Osteoblast (primary cell): ENCODE data around the gene ITGB2. TPM values are rescaled to one million over a fixed set of nuclear protein-coding genes. Genes with fewer than 3 reads are reported as not detected.
A peak's percentile ranks its signal among the peaks of the same experiment; 100 is the strongest.

Source experiments
- DNase-seq: peaks from one replicate; pipeline ENCODE4 v3.0.0; 2011; ENCODE audit warnings: low spot score, mixed read lengths; ENCODE audit not compliant: insufficient read length; ENCODE audit errors: missing footprints
- H2AFZ ChIP-seq: 2 replicates; pipeline ENCODE4 v1.6.0; 2011; ENCODE audit warnings: mild to moderate bottlenecking, low read length
- H3K27ac ChIP-seq: 2 replicates; pipeline ENCODE4 v1.5.1; 2011; ENCODE audit warnings: mild to moderate bottlenecking, low read depth, low read length, moderate library complexity
- H3K27me3 ChIP-seq: 2 replicates; pipeline ENCODE4 v1.6.0; 2012; ENCODE audit warnings: mild to moderate bottlenecking, control low read depth, inconsistent platforms, low read length, moderate library complexity; ENCODE audit not compliant: insufficient read depth
- H3K36me3 ChIP-seq: 2 replicates; pipeline ENCODE4 v1.5.1; 2011; ENCODE audit warnings: mild to moderate bottlenecking, low read length, control low read depth, moderate library complexity; ENCODE audit not compliant: insufficient read depth
- H3K4me1 ChIP-seq: 2 replicates; pipeline ENCODE4 v1.5.1; 2011; ENCODE audit warnings: mild to moderate bottlenecking, low read length, control low read depth, moderate library complexity; ENCODE audit not compliant: insufficient read depth
- H3K4me2 ChIP-seq: 2 replicates; pipeline ENCODE4 v1.6.0; 2011; ENCODE audit warnings: mild to moderate bottlenecking, low read length; ENCODE audit not compliant: insufficient read depth
- H3K4me3 ChIP-seq: fragments of 200-600 bp; sonication (generic); 3 replicates; pipeline ENCODE4 v1.5.1; 2012; ENCODE audit warnings: mild to moderate bottlenecking, low read length, inconsistent platforms; ENCODE audit not compliant: insufficient read depth
- H3K79me2 ChIP-seq: 2 replicates; pipeline ENCODE4 v1.6.0; 2012; ENCODE audit warnings: mild to moderate bottlenecking, low read length, control low read depth, inconsistent platforms; ENCODE audit not compliant: insufficient read depth
- H3K9me3 ChIP-seq: 2 replicates; pipeline ENCODE4 v1.5.1; 2011; ENCODE audit warnings: low read depth, low read length, control low read depth
- H4K20me1 ChIP-seq: 2 replicates; pipeline ENCODE4 v1.6.0; 2012; ENCODE audit warnings: mild to moderate bottlenecking, low read length, control low read depth; ENCODE audit not compliant: insufficient read depth
- CTCF ChIP-seq: IDR thresholded peaks from 2 replicates; pipeline ENCODE4 v1.5.1; 2011; ENCODE audit warnings: mild to moderate bottlenecking, low read depth, low read length, moderate library complexity; ENCODE audit errors: extremely low read depth
- total RNA-seq: library from RNA; depleted of rRNA; stranded (reverse); fragments of >200 nt; gene quantifications from 2 replicates; pipeline ENCODE4 v1.2.3, GENCODE V29; 2012

The ITGB2 gene
- total RNA-seq, 1 donor, result 15.2 TPM

GRCh38 chr21:44959376-44960091 lies 38.8 kb upstream of the ITGB2 start:
- H3K4me1 ChIP-seq, result peaks cover 35% of the 10 kb centered on the region
- H3K79me2 ChIP-seq, result peaks cover 49% of the 10 kb centered on the region
- H3K27me3 ChIP-seq, result no peaks in the 10 kb centered on the region
- H3K27ac ChIP-seq, result peak overlapping the region; percentile 79
- no peaks in the 10 kb centered on the region for H3K9me3 ChIP-seq
- H3K4me3 ChIP-seq, result no peak overlapping the region
- no peak for TF ChIP-seq CTCF
- peaks cover 19% of the 10 kb centered on the region for H3K36me3 ChIP-seq
- peak overlapping the region; percentile 66 for H3K4me2 ChIP-seq
- peaks cover 31% of the 10 kb centered on the region for H4K20me1 ChIP-seq
- DNase-seq, result no peak
- no peak overlapping the region for H2AFZ ChIP-seq

GRCh38 chr21:44958471-44959191 lies 37.9 kb upstream of the ITGB2 start:
- Histone ChIP-seq H4K20me1 (peaks cover 40% of the 10 kb centered on the region), H3K27me3 (no peaks in the 10 kb centered on the region), H2AFZ (no peak overlapping the region), H3K4me1 (peaks cover 34% of the 10 kb centered on the region), H3K79me2 (peaks cover 49% of the 10 kb centered on the region), H3K36me3 (peaks cover 19% of the 10 kb centered on the region), H3K27ac (peak overlapping the region; percentile 79), H3K4me2 (peak overlapping the region; percentile 66), H3K9me3 (no peaks in the 10 kb centered on the region), H3K4me3 (peak overlapping the region; percentile 38)
- no peak for TF ChIP-seq CTCF
- peak; percentile 97 for DNase-seq

- Histone ChIP-seq H2AFZ (no peak overlapping the region), H3K79me2 (peaks cover 55% of the 10 kb centered on the region), H3K27me3 (no peaks in the 10 kb centered on the region), H3K9me3 (no peaks in the 10 kb centered on the region), H3K4me3 (no peak overlapping the region), H4K20me1 (peaks cover 44% of the 10 kb centered on the region), H3K36me3 (peaks cover 19% of the 10 kb centered on the region), H3K27ac (peak overlapping the region; percentile 79), H3K4me1 (peaks cover 30% of the 10 kb centered on the region), H3K4me2 (no peak overlapping the region)
- no peak for DNase-seq
- TF ChIP-seq CTCF, result no peak
Observed at GRCh38 chr21:44957901-44958451, 37.3 kb upstream of the ITGB2 start.
